Bronchial epithelial cell (primary cell): Measurements from ENCODE around the gene MYLK2. TPM values are rescaled to one million over a fixed set of nuclear protein-coding genes. Genes with fewer than 3 reads are reported as not detected.

Experiments
- DNase-seq: peaks from one replicate; pipeline ENCODE4 v3.0.0-alpha.2; 2010; ENCODE audit warnings: low read depth
- FAIRE-seq: peaks from 2 replicates; lab custom pipeline; 2011; peaks lifted over from hg19 to GRCh38; lab: Jason Lieb, UNC
- H3K27me3 ChIP-seq: 2 replicates; pipeline ENCODE4 v1.5.1; 2011; ENCODE audit warnings: low read length; ENCODE audit not compliant: control insufficient read depth, insufficient read depth
- H3K36me3 ChIP-seq: 2 replicates; pipeline ENCODE4 v1.5.1; 2011; ENCODE audit warnings: low read length; ENCODE audit not compliant: control insufficient read depth, insufficient read depth
- H3K4me3 ChIP-seq: 2 replicates; pipeline ENCODE4 v1.5.1; 2011; ENCODE audit warnings: mild to moderate bottlenecking, low read depth, low read length, control low read depth
- total RNA-seq: library from RNA; depleted of rRNA; stranded (reverse); fragments of >200 nt; gene quantifications from 2 replicates; pipeline ENCODE4 v1.2.1, GENCODE V29; 2014
- TF ChIP-seq, protein P1 (sequence below): IDR thresholded peaks from 2 replicates; pipeline ENCODE4 v1.5.1; 2011; ENCODE audit warnings: mild to moderate bottlenecking, moderate library complexity, low read length, control low read depth, inconsistent platforms; ENCODE audit not compliant: insufficient read depth, severe bottlenecking

Gene MYLK2
- not detected in 2 replicates for total RNA-seq

DNA sequence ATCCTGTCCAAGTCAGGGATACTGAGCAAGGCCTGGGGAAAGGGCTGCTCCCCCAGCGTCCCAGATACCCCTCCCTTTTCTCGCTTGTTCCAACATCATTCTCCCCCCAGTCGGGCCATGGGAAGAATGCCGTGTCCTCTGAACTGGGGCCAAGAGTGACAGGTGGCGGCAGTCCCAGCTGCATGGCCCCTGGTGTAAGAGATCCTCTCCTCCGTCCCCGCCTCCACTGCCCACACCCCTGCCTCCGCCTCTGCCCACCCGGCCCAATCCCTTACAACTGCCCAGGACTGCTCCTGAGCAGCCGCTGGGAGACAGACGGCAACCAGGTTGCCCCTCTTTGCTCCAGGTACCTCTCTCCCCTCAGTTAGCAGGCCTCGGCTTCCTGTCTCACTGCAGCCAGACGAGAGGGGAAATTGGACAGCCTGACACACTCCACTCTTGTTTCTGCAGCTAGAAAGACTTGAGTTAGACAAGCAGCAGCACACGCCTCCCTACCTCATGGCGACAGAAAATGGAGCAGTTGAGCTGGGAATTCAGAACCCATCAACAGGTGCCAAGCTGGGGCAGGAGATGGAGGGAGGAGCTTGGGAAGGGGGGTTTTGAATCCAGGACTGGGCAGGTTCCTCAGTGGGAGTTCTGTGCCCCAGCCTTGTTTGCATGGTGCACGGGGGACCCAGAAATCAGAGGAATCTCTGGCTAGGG lies at the start of gene MYLK2:
MYLK2 (plus strand) TSS at position 274 of the 702 bp plus-strand sequence; CDS start at position 499, 225 bp downstream.
- H3K27me3 ChIP-seq: no peaks in the 10 kb centered on the region
- FAIRE-seq: no peak

GRCh38 chr20:31769681-31770080 lies 49.5 kb upstream of the MYLK2 start:
- Histone ChIP-seq H3K4me3 (no peak overlapping the region), H3K36me3 (no peaks in the 10 kb centered on the region), H3K27me3 (no peaks in the 10 kb centered on the region)
- no peak for DNase-seq
- TF ChIP-seq, protein P1, sequence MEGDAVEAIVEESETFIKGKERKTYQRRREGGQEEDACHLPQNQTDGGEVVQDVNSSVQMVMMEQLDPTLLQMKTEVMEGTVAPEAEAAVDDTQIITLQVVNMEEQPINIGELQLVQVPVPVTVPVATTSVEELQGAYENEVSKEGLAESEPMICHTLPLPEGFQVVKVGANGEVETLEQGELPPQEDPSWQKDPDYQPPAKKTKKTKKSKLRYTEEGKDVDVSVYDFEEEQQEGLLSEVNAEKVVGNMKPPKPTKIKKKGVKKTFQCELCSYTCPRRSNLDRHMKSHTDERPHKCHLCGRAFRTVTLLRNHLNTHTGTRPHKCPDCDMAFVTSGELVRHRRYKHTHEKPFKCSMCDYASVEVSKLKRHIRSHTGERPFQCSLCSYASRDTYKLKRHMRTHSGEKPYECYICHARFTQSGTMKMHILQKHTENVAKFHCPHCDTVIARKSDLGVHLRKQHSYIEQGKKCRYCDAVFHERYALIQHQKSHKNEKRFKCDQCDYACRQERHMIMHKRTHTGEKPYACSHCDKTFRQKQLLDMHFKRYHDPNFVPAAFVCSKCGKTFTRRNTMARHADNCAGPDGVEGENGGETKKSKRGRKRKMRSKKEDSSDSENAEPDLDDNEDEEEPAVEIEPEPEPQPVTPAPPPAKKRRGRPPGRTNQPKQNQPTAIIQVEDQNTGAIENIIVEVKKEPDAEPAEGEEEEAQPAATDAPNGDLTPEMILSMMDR: no peak
- FAIRE-seq: no peak

More for the DNA sequence above, at the start of gene MYLK2:
- TF ChIP-seq, protein P1: no peak
- no peak for DNase-seq
- Histone ChIP-seq H3K4me3 (no peak within 1 kb of the TSS), H3K36me3 (no peaks in the 10 kb centered on the region)

DNA sequence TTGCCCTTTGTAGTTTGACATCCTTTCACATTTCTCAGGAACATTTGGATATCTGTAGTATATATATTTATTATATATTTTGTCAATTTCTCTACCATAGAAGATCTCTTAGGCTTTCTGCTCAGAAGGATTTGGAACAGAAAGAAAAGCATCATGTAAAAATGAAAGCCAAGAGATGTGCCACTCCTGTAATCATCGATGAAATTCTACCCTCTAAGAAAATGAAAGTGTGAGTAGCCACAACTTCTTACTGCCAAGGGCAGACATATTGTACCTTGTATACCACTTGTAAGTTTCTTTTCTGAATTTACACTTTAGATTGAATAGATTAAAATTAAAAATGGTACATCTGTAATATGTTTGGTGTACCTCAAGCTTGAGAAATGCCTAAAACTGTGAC lies 48.9 kb upstream of the MYLK2 start:
- TF ChIP-seq, protein P1: no peak
- no peak for FAIRE-seq

GRCh38 chr20:31774408-31774807 lies 44.7 kb upstream of the MYLK2 start:
- FAIRE-seq (no peak), DNase-seq (no peak)
- TF ChIP-seq, protein P1: no peak
- H3K27me3 ChIP-seq: no peaks in the 10 kb centered on the region
- no peak overlapping the region for H3K4me3 ChIP-seq
- no peaks in the 10 kb centered on the region for H3K36me3 ChIP-seq

More for the DNA sequence above, 48.9 kb upstream of the MYLK2 start:
- DNase-seq: no peak
- Histone ChIP-seq H3K4me3 (no peak overlapping the region), H3K27me3 (no peaks in the 10 kb centered on the region), H3K36me3 (no peaks in the 10 kb centered on the region)

GRCh38 chr20:31780839-31781238 lies 38.3 kb upstream of the MYLK2 start:
- DNase-seq (no peak), FAIRE-seq (no peak)
- TF ChIP-seq, protein P1: no peak
- no peaks in the 10 kb centered on the region for H3K27me3 ChIP-seq
- H3K4me3 ChIP-seq: no peak overlapping the region
- peaks cover 2% of the 10 kb centered on the region for H3K36me3 ChIP-seq
